HG03175 (cell line): Measurements from ENCODE around the gene LRIG3.

ENCODE experiments used
- ATAC-seq: cut with Tn5 transposase; IDR thresholded peaks from one replicate; pipeline ENCODE4 v1.9.1; 2021; ENCODE audit warnings: mild to moderate bottlenecking, moderate library complexity; ENCODE audit not compliant: unreplicated experiment

LRIG3 gene

DNA sequence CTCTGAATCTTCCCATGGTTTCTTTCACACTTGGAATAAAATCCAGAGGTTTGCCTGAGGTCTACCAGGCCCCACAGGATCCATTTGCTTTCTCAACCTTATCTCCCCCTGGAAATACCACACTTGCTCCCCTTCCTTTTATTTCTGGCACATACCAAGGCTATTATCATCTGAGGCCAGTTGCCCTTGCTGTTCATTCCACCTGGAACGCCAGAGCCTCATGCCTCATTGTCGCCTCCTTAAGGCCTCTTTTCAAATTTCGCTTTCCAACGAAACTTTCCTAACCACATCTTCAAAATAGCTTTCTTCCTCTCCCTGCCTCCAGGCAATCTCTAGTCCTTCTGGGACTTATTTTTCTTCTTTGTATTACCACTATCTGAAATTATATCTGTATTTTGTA lies 11.2 kb upstream of the LRIG3 start:
- ATAC-seq, result no peak

- ATAC-seq, result no peak
Measured at GRCh38 chr12:58930770-58931324, 10.5 kb upstream of the LRIG3 start.

- no peak for ATAC-seq
Measured at GRCh38 chr12:58927120-58927519, 6.8 kb upstream of the LRIG3 start.

DNA sequence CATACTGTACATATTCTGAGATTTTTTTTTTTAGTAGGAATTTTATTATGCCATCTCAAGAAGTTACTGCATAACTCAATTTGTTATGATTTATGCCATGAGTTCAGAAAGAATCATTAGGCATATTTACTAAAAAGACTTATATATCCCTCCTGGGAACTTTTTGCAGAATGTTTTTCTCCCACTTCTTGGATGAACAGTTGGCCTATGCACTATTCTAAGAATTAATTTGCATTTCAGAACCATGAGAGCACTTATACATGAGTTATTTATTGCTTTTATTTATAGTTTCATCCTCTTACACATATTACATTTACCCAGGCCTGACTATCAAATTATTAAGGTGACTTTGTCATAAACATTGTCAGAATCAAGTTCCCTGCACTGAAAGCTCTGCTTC lies 6.3 kb upstream of the LRIG3 start:
- ATAC-seq, result no peak

DNA sequence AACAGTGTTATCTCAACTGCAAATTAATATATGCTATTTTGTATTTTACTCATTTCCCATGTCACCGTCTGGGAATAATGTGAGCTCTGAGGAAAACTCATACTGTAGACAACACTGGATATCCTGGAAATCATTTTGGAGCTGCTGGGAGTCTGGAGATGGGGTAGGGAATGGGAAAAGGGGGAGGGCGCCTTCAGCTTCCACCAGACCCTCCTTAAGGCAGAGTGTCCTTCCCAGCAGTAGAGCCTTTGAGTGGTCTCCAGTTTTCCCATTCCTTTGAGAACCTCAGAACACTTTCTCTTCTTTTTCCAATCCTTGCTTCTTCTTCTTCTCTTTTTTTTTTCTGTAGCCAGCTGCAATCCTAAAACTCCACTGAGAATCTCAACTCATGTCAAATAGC lies 5.4 kb upstream of the LRIG3 start:
- ATAC-seq, result no peak

DNA sequence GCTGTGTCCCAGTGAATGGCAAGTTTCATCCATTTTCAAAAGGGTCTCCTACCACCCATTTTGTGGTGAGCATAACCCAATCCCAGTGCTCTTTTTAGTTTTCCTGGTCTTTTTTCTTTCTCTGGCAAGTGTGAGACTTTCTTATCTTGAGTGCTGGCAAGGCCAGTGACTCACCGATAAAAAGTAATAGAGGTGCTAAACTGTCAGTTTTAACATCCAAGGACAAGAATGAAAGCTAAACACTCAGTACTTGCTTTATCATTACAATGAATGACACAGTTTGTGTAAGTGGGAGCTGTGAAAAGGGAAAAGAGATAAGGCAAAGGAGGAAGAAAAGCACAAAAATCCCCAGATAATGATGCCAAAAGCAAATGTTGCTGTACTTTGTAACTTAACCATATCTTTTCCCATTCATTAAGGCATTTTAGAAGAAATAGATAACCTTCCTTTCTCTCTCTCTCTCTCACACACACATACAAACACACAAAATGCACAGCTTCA lies 4.9 kb upstream of the LRIG3 start:
- ATAC-seq, result no peak

DNA sequence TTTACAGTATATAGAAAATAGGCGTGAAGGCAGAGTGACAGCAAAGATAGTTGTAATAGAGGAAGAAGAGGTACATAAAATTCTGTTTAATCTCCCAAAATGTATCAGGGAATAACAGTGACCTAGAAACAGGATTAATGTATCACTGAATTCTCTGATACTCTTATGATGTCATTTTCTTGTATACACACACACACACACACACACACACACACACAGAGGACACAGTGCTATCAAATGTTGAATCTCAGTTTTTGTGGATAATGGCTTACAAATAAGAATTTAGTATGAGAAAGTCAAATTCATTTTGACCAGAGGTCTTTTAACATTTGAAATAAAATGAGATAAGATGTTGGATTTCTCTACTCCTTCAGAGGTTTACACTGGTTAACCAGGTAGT lies 4.3 kb upstream of the LRIG3 start:
- no peak for ATAC-seq

DNA sequence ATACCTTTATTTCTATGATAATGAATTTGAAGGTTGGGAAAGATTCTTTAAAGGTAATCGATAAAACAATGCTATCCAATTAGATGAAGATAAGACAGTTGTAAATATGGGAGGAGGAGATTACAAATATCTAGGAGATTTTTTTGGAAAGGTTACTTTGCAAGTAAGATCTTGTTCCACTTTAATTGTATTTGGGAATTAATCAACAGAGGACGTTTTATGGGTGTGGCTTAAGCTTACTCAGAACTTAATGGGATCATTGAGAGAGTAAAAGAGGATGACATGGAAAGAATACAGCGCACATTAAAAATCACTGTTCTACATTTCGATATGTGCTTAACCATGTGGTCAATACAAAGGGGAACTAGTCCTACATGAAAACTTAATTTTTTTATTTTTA lies 3.5 kb upstream of the LRIG3 start:
- no peak for ATAC-seq

GRCh38 chr12:58922849-58923248 lies 2.5 kb upstream of the LRIG3 start:
- ATAC-seq, result no peak

- ATAC-seq, result no peak
Measured at GRCh38 chr12:58920961-58921861, 907 bp upstream of the LRIG3 start.

- no peak for ATAC-seq
Measured at GRCh38 chr12:58919231-58920101, 838 bp downstream of the LRIG3 start.

GRCh38 chr12:58918469-58918844 lies 1.8 kb downstream of the LRIG3 start:
- no peak for ATAC-seq

DNA sequence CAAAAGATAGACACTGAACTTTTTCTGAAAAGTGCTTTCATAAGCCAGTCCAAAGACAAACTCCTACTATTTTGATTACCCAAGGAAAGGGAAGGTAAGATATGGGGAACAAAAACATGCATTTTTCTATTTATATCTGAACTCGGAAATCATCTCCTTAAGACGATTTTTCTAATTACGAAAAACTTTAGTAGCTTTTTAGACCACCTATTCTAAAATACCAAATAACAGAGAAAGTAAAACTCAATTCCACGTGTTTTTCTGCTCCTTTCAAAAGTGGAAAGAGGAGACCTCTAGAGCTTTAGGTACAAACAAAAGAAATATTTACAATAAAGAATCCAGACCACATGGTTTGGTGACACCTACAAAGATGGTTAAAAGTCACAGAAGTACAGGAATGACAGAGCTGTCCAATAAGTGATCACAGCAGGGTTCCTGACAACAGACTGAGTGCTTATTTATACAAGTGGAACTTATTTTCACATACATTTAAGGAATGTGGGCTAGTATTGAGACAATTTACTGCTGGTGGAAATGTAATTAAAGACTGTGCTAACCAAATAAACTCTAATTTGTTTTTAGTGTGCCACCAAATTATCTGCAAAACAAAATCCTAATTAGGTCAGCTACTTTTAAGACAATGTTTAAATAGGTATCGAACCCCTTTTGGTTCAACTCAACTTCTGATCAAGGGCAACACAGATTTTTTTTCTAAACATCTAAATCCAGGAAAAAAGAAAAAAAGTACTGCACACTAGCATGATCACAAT lies 2.4 kb downstream of the LRIG3 start:
- ATAC-seq, result no peak

DNA sequence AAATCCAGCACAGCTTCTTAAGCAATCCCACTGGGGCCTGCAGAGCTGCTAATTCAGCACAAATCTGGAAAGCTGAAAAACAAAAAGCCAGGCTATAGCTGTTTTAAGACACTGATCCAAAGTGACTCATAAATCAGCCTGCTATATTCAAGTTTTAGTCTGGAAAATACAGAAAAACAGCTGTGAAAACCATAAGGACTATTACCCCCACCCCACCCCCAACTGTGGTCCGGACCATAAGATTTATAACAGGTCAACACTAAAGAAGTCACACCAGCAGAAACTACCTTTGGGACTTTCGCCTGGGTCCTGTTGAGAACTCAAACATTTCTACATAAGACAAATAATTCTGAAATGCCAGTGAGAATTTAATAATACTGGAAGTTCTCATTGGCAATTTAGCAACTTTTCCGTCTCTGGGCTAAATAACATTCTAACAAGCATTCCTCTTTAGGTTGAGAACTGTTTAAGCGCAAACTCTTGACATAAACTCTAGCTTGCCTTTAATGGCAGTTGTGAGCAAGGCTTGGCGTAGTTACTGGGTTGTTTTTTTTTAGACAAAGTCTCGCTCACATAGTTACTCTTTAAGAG lies 3.3 kb downstream of the LRIG3 start:
- no peak for ATAC-seq

GRCh38 chr12:58916161-58916621 lies 4.1 kb downstream of the LRIG3 start:
- ATAC-seq, result no peak

- ATAC-seq, result no peak
Measured at GRCh38 chr12:58915634-58916033, 4.7 kb downstream of the LRIG3 start.

DNA sequence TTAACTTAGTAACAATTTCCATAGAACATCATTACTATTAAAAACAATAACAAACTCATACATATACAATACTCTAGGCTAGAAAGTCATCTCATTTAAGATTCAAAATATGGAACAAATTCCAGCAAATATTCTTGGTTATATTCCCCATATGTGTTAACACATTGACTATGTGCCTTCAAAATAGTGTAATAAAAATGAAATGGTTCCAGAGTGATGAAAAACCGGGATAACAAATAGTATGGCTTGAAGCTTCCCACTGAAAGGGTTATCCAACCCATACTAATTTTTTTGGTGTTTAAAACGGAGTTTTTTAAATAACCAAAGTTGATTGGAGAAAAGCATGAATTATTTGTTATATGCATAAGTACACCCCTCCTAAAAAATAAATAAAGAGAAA lies 5.3 kb downstream of the LRIG3 start:
- ATAC-seq, result no peak

DNA sequence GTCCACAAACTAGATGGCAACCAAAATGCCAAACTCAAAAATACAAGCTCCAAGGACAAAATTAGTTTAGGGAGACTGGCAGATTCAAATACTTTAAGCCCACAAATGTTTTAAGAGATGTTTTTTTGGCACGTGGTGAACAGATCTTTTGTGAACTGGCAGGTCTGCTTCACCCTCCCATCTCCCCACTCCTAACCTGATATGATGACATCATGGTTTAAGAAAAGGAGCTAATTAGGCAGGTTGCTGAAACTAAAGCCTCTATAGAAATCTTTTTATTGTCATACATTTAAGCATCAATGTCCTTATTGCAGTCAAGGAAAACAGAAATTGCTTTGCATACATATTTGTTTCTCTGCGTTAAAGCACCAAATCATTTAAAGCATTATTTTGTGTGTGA lies 5.8 kb downstream of the LRIG3 start:
- no peak for ATAC-seq

GRCh38 chr12:58907391-58907790 lies 12.9 kb downstream of the LRIG3 start:
- ATAC-seq, result no peak

- no peak for ATAC-seq
Measured at GRCh38 chr12:58906917-58907316, 13.4 kb downstream of the LRIG3 start.
